Measurements from ENCODE around the gene MCUR1. TPM values are rescaled to one million over a fixed set of nuclear protein-coding genes. Genes with fewer than 3 reads are reported as not detected.

MCUR1 gene
- total and polyA plus RNA-seq, 4 donors, result 8.0 to 42.1 (median 20.6) TPM

DNA sequence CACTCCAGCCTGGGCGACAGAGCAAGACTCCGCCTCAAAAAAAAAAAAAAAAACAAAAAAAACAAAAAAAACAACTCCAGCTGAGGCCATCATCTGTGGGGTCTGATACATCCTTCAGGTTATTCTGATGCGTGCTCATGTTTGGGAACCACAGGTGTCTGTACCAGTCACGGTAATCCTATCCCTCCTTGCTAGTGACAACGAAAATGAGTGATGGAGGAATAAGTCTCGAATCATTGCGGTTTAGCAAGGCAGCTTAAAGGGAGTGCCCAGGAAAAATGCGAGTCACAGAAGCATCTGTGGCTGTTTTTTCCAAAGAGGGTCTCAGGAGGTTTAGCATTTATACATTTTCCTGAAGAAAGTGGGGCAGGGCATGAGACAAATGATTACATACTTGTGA, 48.8 kb downstream of the MCUR1 start:
- WGBS, 2 donors, result 81 to 86% methylated on average over 8 of the region's 8 CpGs
- no peak overlapping the region for H3K9ac ChIP-seq (ENCODE audit: insufficient read depth in 1 of 2, low read length in 2 of 2)
- H3K4me3 ChIP-seq, result no peak overlapping the region
- no peaks in the 10 kb centered on the region for H3K36me3 ChIP-seq (ENCODE audit: control insufficient read depth in 4 of 4, insufficient read depth in 4 of 4, low read length in 4 of 4)
- H3K4me1 ChIP-seq (ENCODE audit: control insufficient read depth in 5 of 5, insufficient read depth in 5 of 5, low read length in 5 of 5), result peaks cover 0 to 20% (median 10%) of the 10 kb centered on the region in 5 donors
- ATAC-seq (ENCODE audit: insufficient read depth, low FRiP score) (no peak), DNase-seq (no peak)
- no peak overlapping the region for H3K27ac ChIP-seq (ENCODE audit: low read depth in 1 of 2, low read length in 1 of 2)
- no peaks in the 10 kb centered on the region for H3K27me3 ChIP-seq (ENCODE audit: control insufficient read depth in 3 of 3, insufficient read depth in 3 of 3, low read length in 2 of 3)
- TF ChIP-seq, protein P1, sequence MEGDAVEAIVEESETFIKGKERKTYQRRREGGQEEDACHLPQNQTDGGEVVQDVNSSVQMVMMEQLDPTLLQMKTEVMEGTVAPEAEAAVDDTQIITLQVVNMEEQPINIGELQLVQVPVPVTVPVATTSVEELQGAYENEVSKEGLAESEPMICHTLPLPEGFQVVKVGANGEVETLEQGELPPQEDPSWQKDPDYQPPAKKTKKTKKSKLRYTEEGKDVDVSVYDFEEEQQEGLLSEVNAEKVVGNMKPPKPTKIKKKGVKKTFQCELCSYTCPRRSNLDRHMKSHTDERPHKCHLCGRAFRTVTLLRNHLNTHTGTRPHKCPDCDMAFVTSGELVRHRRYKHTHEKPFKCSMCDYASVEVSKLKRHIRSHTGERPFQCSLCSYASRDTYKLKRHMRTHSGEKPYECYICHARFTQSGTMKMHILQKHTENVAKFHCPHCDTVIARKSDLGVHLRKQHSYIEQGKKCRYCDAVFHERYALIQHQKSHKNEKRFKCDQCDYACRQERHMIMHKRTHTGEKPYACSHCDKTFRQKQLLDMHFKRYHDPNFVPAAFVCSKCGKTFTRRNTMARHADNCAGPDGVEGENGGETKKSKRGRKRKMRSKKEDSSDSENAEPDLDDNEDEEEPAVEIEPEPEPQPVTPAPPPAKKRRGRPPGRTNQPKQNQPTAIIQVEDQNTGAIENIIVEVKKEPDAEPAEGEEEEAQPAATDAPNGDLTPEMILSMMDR (IDR thresholded peaks at IDR 0.05; ENCODE audit: control extremely low read depth, extremely low read depth), result no peak
- H3K9me3 ChIP-seq (ENCODE audit: control insufficient read depth in 4 of 4, insufficient read depth in 3 of 4, low read length in 3 of 4), result no peaks in the 10 kb centered on the region

DNA sequence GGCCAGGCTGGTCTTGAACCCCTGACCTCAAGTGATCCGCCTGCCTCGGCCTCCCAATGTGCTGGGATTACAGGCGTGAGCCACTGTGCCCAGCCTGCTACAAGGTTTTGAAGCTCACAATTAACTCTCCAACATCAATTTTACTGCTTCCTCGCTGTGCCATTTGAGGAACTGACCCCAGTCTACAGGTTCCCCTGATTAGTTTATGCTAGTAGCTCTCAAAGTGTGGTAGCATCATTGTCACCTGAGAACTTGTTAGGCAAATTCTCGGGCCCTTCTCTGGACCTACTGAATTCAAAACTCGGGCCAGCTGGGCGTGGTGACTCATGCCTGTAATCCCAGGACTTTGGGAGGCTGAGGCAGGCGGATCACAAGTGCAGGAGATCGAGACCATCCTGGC, 49.4 kb downstream of the MCUR1 start:
- WGBS, 2 donors, result 93 to 94% methylated on average over 9 of the region's 9 CpGs
- TF ChIP-seq, protein P1 (IDR thresholded peaks at IDR 0.05; ENCODE audit: control extremely low read depth, extremely low read depth), result no peak
- H3K4me3 ChIP-seq, result no peak overlapping the region
- no peak overlapping the region for H3K9ac ChIP-seq (ENCODE audit: insufficient read depth in 1 of 2, low read length in 2 of 2)
- no peak for ATAC-seq (ENCODE audit: insufficient read depth, low FRiP score)
- DNase-seq, result no peak
- H3K27ac ChIP-seq (ENCODE audit: low read depth in 1 of 2, low read length in 1 of 2), result no peak overlapping the region
- H3K27me3 ChIP-seq (ENCODE audit: control insufficient read depth in 3 of 3, insufficient read depth in 3 of 3, low read length in 2 of 3), result no peaks in the 10 kb centered on the region
- no peaks in the 10 kb centered on the region for H3K9me3 ChIP-seq (ENCODE audit: control insufficient read depth in 4 of 4, insufficient read depth in 3 of 4, low read length in 3 of 4)
- H3K36me3 ChIP-seq (ENCODE audit: control insufficient read depth in 4 of 4, insufficient read depth in 4 of 4, low read length in 4 of 4), result no peaks in the 10 kb centered on the region
- peaks cover 0 to 20% (median 10%) of the 10 kb centered on the region in 5 donors for H3K4me1 ChIP-seq (ENCODE audit: control insufficient read depth in 5 of 5, insufficient read depth in 5 of 5, low read length in 5 of 5)

DNA sequence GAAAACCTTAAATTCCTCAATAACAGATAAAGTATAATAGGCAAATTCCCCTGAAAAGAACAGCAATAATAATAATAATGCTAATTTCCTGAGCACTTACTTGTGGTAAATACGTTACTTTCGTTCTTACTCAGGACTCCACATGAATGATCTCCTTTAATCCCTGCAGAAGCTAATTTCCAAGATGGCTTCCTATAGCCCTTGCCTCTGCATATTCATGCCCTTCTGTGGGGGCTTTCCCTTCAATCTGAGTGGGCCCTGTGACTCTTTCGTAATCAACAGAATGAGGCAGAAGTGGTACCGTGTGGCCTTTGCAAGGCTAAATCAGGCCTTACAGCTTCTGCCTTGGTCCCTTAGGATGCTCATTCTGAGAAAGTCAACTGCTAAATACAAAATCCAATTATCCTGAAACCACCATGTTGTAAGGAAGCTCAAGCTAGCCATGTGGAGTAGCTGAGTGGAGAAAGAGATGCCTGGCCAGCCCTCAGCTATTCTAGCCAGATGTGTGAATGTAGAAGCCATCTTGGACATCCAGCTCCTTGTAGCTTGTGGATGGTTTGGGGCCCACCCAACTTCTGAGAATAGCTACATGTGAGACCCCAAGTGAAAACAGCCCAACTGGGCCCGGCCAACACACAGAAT, 50.5 kb downstream of the MCUR1 start:
- WGBS, 2 donors, result 76 to 78% methylated on average over 5 of the region's 5 CpGs
- TF ChIP-seq, protein P1 (IDR thresholded peaks at IDR 0.05; ENCODE audit: control extremely low read depth, extremely low read depth), result no peak
- no peak overlapping the region for H3K9ac ChIP-seq (ENCODE audit: insufficient read depth in 1 of 2, low read length in 2 of 2)
- ATAC-seq (ENCODE audit: insufficient read depth, low FRiP score) (no peak), DNase-seq (no peak)
- H3K27me3 ChIP-seq (ENCODE audit: control insufficient read depth in 3 of 3, insufficient read depth in 3 of 3, low read length in 2 of 3), result no peaks in the 10 kb centered on the region
- H3K4me1 ChIP-seq (ENCODE audit: control insufficient read depth in 5 of 5, insufficient read depth in 5 of 5, low read length in 5 of 5), result peaks cover 0 to 20% (median 10%) of the 10 kb centered on the region in 5 donors
- H3K9me3 ChIP-seq (ENCODE audit: control insufficient read depth in 4 of 4, insufficient read depth in 3 of 4, low read length in 3 of 4), result no peaks in the 10 kb centered on the region
- no peaks in the 10 kb centered on the region for H3K36me3 ChIP-seq (ENCODE audit: control insufficient read depth in 4 of 4, insufficient read depth in 4 of 4, low read length in 4 of 4)
- H3K4me3 ChIP-seq, result no peak overlapping the region
- no peak overlapping the region for H3K27ac ChIP-seq (ENCODE audit: low read depth in 1 of 2, low read length in 1 of 2)

All from lung (tissue), 12 donors.